GM19463 (cell line): Measurements from ENCODE around the gene SLC30A1.
"Not testable (repeated sequence)": the region's sequence is repeated elsewhere in the genome, so short reads cannot be mapped to it uniquely, and the experiment has no call there.

Experiments
- ATAC-seq: cut with Tn5 transposase; IDR thresholded peaks from one replicate; pipeline ENCODE4 v1.9.1; 2021; ENCODE audit warnings: mild to moderate bottlenecking, moderate library complexity; ENCODE audit not compliant: unreplicated experiment

The SLC30A1 gene

GRCh38 chr1:211578640-211579439 is at the start of gene SLC30A1:
Gene SLC30A1, minus strand, starts transcription at chr1:211579161. Its CDS starts 549 bp downstream, at chr1:211578612.
- ATAC-seq = peak; percentile 82

- no peak for ATAC-seq
Observed at GRCh38 chr1:211628417-211628816, 49.5 kb upstream of the SLC30A1 start.

GRCh38 chr1:211627259-211627658 is 48.3 kb upstream of the SLC30A1 start:
- ATAC-seq = no peak

- ATAC-seq = not testable (repeated sequence)
Observed at GRCh38 chr1:211625866-211626265, 46.9 kb upstream of the SLC30A1 start.

GRCh38 chr1:211625040-211625439 is 46.1 kb upstream of the SLC30A1 start:
- ATAC-seq = peak; percentile 45

- ATAC-seq = no peak
Observed at GRCh38 chr1:211623515-211623914, 44.6 kb upstream of the SLC30A1 start.

GRCh38 chr1:211621447-211622198 is 42.7 kb upstream of the SLC30A1 start:
- ATAC-seq = no peak

GRCh38 chr1:211620097-211620496 is 41.1 kb upstream of the SLC30A1 start:
- no peak for ATAC-seq

GRCh38 chr1:211619033-211619996 is 40.4 kb upstream of the SLC30A1 start:
- ATAC-seq = no peak

- ATAC-seq = no peak
Observed at GRCh38 chr1:211616965-211617297, 38.0 kb upstream of the SLC30A1 start.

GRCh38 chr1:211616231-211616964 is 37.4 kb upstream of the SLC30A1 start:
- ATAC-seq = no peak

- no peak for ATAC-seq
Observed at GRCh38 chr1:211614615-211615014, 35.7 kb upstream of the SLC30A1 start.

- no peak for ATAC-seq
Observed at GRCh38 chr1:211613951-211614350, 35.0 kb upstream of the SLC30A1 start.

- ATAC-seq = no peak
Observed at GRCh38 chr1:211613108-211613947, 34.4 kb upstream of the SLC30A1 start.

- ATAC-seq = no peak
Observed at GRCh38 chr1:211612786-211613107, 33.8 kb upstream of the SLC30A1 start.

- no peak for ATAC-seq
Observed at GRCh38 chr1:211611818-211612217, 32.9 kb upstream of the SLC30A1 start.

GRCh38 chr1:211610779-211611556 is 32.0 kb upstream of the SLC30A1 start:
- ATAC-seq = no peak

GRCh38 chr1:211609120-211610024 is 30.4 kb upstream of the SLC30A1 start:
- no peak for ATAC-seq
